ENCODE measurements around the gene PLLP.

Gene PLLP

DNA sequence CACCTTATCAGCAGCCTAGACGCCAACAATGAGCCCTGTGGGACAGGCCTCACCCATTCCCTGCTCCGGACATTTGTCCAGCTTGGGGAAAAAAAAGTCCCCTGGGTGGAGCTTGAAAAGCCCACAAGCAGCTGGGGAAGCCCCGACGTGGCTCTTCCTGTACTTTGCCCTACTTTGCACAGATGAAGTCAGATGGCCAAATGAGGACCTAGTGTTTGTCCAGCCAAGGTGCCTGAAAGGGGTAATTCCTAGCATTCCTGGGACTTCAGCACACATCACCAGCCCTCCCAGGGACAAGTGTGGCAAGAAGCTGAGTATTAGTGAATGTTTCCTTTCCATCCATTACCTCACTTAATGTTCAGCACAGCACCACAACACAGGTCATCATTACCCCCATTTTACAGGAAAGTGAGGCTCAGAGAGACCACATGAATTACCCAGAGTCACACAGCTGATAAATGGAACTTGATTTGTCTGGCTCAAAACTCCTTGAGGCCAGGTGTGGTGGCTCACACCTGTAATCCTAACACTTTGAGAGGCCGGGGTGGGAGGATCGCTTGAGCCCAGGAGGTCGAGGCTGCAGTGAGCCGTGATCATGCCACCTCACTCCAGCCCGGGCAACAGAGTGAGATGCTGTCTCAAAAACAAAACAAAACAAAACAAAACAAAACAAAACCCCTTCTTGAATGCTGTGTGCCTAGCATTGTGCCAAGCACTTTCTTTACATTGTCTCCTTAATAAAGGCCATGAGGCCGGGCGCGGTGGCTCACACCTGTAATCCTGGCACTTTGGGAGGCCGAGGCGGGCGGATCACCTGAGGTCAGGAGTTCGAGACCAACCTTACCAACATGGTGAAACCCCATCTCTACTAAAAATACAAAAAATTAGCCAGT, 19.9 kb upstream of the PLLP start:
- H3K27me3 Mint-ChIP-seq (ENCODE audit: low read depth) = peaks cover 4% of the 10 kb centered on the region
- H3K4me1 Mint-ChIP-seq = no peaks in the 10 kb centered on the region
- H3K36me3 Mint-ChIP-seq (ENCODE audit: low read depth) = no peaks in the 10 kb centered on the region
- TF ChIP-seq, protein P1, sequence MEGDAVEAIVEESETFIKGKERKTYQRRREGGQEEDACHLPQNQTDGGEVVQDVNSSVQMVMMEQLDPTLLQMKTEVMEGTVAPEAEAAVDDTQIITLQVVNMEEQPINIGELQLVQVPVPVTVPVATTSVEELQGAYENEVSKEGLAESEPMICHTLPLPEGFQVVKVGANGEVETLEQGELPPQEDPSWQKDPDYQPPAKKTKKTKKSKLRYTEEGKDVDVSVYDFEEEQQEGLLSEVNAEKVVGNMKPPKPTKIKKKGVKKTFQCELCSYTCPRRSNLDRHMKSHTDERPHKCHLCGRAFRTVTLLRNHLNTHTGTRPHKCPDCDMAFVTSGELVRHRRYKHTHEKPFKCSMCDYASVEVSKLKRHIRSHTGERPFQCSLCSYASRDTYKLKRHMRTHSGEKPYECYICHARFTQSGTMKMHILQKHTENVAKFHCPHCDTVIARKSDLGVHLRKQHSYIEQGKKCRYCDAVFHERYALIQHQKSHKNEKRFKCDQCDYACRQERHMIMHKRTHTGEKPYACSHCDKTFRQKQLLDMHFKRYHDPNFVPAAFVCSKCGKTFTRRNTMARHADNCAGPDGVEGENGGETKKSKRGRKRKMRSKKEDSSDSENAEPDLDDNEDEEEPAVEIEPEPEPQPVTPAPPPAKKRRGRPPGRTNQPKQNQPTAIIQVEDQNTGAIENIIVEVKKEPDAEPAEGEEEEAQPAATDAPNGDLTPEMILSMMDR (IDR thresholded peaks at IDR 0.05; ENCODE audit: unreplicated experiment in 3 of 3) = no peak
- H3K9me3 Mint-ChIP-seq = no peaks in the 10 kb centered on the region
- H3K27ac Mint-ChIP-seq = peak overlapping the region in 2 of 3 experiments; percentile 36 to 58
- no peak overlapping the region for H3K4me3 Mint-ChIP-seq

DNA sequence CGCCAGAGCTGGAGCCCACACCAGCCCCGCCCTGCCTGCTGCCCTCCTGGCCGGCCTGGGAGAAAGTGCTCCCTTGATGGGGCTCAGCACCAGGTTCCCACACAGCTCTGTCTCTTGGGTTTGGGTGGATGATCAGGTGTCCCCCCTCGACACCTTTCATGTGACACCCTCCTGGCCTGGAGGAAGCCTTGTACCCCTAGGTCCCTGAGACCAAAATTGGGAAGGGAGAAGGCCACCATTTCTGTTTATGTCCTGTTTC, 19.4 kb upstream of the PLLP start:
- Mint-ChIP-seq H3K4me1 (no peaks in the 10 kb centered on the region), H3K9me3 (no peaks in the 10 kb centered on the region), H3K27ac (peak overlapping the region in 1 of 3 experiments; percentile 58), H3K27me3 (ENCODE audit: low read depth) (peaks cover 4% of the 10 kb centered on the region), H3K4me3 (no peak overlapping the region), H3K36me3 (ENCODE audit: low read depth) (no peaks in the 10 kb centered on the region)
- TF ChIP-seq, protein P1 (IDR thresholded peaks at IDR 0.05; ENCODE audit: unreplicated experiment in 3 of 3) = no peak

DNA sequence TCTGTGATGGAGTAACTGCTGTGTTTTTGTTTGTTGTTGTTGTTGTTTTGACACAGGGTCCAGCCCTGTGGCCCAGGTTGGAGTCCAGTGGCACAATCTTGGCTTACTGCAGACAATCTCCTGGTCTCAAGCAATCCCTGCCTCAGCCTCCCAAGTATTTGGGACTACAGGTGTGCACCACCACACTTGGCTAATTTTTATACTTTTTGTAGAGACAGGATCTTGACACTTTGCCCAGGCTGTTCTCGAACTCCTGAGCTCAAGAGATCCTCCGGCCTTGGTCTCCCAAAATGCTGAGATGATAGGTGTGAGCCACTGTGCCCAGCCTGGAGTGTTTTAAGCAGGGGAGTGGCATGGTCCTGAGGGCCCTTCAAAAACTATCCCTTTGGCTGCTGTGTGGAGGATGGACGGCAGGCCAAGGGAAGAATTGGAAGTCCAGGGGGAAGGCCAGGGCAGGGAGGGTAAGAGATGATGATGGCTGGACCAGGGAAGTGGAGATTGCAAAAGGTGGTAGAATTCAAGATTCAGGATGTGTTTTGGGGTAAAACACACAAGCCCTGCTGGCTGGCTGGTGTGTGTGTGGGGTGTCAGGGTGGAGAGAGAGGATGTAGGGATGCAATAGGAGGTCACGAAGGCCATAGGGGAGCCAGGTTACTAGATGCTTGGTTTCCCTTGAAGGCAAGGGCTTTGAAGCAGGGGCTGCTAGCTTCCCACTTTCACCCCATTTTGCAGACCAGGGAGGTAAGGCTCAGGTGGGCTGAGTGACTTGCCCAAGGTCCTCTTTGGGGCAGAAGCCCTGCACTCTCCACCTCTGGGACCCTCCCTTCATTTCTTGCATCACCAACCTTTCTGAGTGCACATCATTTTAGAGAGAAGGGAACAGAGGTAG, 18.8 kb upstream of the PLLP start:
- Mint-ChIP-seq H3K27ac (no peak overlapping the region), H3K4me1 (no peaks in the 10 kb centered on the region), H3K4me3 (no peak overlapping the region), H3K27me3 (ENCODE audit: low read depth) (peaks cover 4% of the 10 kb centered on the region), H3K9me3 (no peaks in the 10 kb centered on the region), H3K36me3 (ENCODE audit: low read depth) (no peaks in the 10 kb centered on the region)
- TF ChIP-seq, protein P1 (IDR thresholded peaks at IDR 0.05; ENCODE audit: unreplicated experiment in 3 of 3) = no peak

DNA sequence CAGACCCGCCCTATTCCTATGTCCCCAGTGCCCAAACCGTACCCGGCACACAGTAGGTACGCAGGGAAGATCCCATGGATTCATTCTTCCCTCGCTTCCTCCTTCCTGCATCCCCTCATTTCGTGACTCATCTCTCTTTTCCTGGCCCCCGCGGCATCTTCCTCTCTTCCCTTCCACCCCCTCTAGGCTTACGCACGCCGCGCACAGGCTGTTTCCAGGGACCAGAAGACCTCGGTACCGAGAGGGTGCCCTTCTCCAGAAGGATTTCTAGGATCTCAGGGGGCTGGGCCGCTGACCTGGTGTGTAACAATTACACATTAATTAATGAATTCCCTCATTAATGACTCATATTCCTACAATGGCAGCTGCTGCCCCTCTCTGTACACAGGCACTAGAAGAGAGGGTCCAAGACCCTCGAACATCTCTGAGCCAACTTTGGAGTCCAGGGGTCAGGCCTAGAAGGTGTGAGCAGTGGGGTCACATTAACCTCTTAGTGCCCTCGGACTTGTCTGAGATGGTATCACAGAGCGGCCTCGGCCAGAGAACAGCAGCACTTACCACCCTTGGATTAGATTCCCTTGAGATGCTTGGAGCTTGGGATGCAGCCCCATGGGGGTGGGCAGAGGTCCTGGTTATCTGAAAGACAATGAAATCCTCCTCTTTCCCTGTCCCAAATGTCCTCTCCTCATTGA, 16.8 kb upstream of the PLLP start:
- Mint-ChIP-seq H3K4me3 (peak overlapping the region in 1 of 3 experiments; percentile 38), H3K27ac (peak overlapping the region in 1 of 3 experiments; percentile 10), H3K4me1 (no peaks in the 10 kb centered on the region), H3K9me3 (no peaks in the 10 kb centered on the region), H3K36me3 (ENCODE audit: low read depth) (no peaks in the 10 kb centered on the region), H3K27me3 (ENCODE audit: low read depth) (peaks cover 4% of the 10 kb centered on the region)
- TF ChIP-seq, protein P1 (IDR thresholded peaks at IDR 0.05; ENCODE audit: unreplicated experiment in 3 of 3) = no peak

DNA sequence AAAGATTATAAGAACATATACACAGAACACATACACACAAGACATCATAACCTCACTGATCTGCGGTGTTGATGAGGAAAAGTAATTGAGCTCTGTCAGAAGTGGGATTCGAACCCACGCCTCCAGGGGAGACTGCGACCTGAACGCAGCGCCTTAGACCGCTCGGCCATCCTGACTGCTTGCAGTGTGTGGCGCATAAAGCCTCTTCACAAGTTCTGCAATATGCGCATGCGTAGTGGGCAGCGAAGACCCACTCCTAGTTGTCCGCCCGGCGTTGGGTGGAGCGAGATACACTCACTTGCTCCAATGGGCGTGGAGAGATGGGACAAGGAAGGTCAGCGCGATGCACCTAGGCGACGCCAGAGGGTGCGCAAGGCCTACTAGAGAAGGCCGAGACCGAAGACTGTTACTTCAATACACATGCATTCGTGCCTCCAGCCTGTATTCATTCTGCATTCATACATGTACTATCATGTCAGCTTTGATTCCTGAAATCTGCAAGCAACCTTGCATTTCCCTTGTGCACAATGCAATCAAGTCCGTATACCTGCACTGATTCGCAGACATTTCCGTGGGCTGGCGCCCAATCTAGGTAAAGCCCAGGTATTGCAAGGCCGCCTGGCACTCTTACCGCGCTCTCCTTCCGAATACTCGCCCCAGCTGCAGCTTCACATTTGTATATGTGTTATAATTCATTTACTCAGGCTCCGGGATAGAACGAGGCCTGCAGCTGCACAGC, 16.1 kb upstream of the PLLP start:
- Mint-ChIP-seq H3K4me1 (no peaks in the 10 kb centered on the region), H3K9me3 (no peaks in the 10 kb centered on the region), H3K27ac (no peak overlapping the region), H3K36me3 (ENCODE audit: low read depth) (no peaks in the 10 kb centered on the region), H3K27me3 (ENCODE audit: low read depth) (peaks cover 4% of the 10 kb centered on the region), H3K4me3 (no peak overlapping the region)
- TF ChIP-seq, protein P1 (IDR thresholded peaks at IDR 0.05; ENCODE audit: unreplicated experiment in 3 of 3) = peak; percentile 95 to 97 (median 96)

Measured in nephron (organoid).